HG02943 (cell line): ENCODE measurements around the gene SLC10A2.

Source experiments
- ATAC-seq: cut with Tn5 transposase; IDR thresholded peaks from one replicate; pipeline ENCODE4 v1.9.1; 2021; ENCODE audit warnings: mild to moderate bottlenecking, low read depth, moderate library complexity; ENCODE audit not compliant: unreplicated experiment

SLC10A2 gene

GRCh38 chr13:103056008-103056407 is 10.2 kb downstream of the SLC10A2 start:
- ATAC-seq: no peak

GRCh38 chr13:103055166-103055565 is 11.1 kb downstream of the SLC10A2 start:
- ATAC-seq: no peak

GRCh38 chr13:103046676-103047075 is 19.5 kb downstream of the SLC10A2 start:
- no peak for ATAC-seq

GRCh38 chr13:103044056-103044455 is 22.2 kb downstream of the SLC10A2 start:
- no peak for ATAC-seq

- no peak for ATAC-seq
These were observed 26.2 kb downstream of the SLC10A2 start for GRCh38 chr13:103040006-103040405.

GRCh38 chr13:103039183-103039582 is 27.0 kb downstream of the SLC10A2 start:
- no peak for ATAC-seq

- no peak for ATAC-seq
These were observed 29.9 kb downstream of the SLC10A2 start for GRCh38 chr13:103036268-103036667.

- ATAC-seq: no peak
These were observed 32.2 kb downstream of the SLC10A2 start for GRCh38 chr13:103033999-103034398.

- ATAC-seq: peak; percentile 82
These were observed 34.8 kb downstream of the SLC10A2 start for GRCh38 chr13:103031332-103031873.

GRCh38 chr13:103030776-103031175 is 35.4 kb downstream of the SLC10A2 start:
- no peak for ATAC-seq

- no peak for ATAC-seq
These were observed 36.4 kb downstream of the SLC10A2 start for GRCh38 chr13:103029798-103030197.

GRCh38 chr13:103022336-103022735 is 43.9 kb downstream of the SLC10A2 start:
- no peak for ATAC-seq

- no peak for ATAC-seq
These were observed 47.7 kb downstream of the SLC10A2 start for GRCh38 chr13:103018556-103018955.

GRCh38 chr13:103012646-103013045 is 53.6 kb downstream of the SLC10A2 start:
- no peak for ATAC-seq

- no peak for ATAC-seq
These were observed 57.0 kb downstream of the SLC10A2 start for GRCh38 chr13:103009051-103009840.

GRCh38 chr13:103007427-103007762 is 58.8 kb downstream of the SLC10A2 start:
- ATAC-seq: no peak

GRCh38 chr13:103006641-103007426 is 59.4 kb downstream of the SLC10A2 start:
- peak; percentile 93 for ATAC-seq

GRCh38 chr13:103004661-103005345 is 61.4 kb downstream of the SLC10A2 start:
- no peak for ATAC-seq

- no peak for ATAC-seq
These were observed 62.6 kb downstream of the SLC10A2 start for GRCh38 chr13:103003631-103004030.

- ATAC-seq: no peak
These were observed 63.9 kb downstream of the SLC10A2 start for GRCh38 chr13:103002279-103002678.

- no peak for ATAC-seq
These were observed 66.1 kb downstream of the SLC10A2 start for GRCh38 chr13:103000157-103000556.
